HG02678 (cell line): Measurements from ENCODE around the gene SKA3.

Experiments used
- ATAC-seq: cut with Tn5 transposase; IDR thresholded peaks from one replicate; pipeline ENCODE4 v1.9.1; 2021; ENCODE audit warnings: mild to moderate bottlenecking, moderate library complexity; ENCODE audit not compliant: unreplicated experiment

The SKA3 gene

DNA sequence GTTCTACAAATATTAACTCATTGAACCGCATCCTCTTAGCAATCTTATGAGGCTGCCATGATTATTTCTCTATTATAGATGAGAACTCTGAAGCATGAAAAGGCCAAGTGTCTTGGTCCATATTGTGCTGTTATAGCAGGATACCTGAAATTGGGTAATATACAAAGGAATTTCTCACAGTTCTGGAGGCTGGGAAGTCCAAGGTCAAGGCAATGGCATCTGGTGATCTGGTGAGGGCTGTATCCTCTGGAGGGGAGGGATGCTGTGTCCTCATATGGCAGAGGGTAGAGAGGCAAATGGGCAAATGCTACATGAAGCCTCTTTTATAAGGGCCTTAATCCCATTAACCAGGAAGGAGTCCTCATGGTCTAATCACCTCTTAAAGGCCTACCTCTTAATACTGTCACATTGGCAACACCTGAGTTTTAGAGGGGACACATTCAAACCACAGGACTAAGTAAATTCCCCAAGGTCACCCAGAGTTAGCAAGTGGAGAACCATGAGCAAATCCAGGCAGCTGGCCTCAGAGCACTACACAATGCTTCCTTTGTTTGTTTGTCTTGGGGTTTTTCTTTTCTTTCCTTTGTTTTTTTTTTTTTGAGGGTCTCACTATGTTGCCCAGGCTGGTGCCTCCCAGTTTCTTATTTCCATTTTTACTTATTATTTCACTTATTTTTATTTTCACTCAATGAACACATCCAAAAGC is 59.1 kb downstream of the SKA3 start:
- ATAC-seq, result no peak

DNA sequence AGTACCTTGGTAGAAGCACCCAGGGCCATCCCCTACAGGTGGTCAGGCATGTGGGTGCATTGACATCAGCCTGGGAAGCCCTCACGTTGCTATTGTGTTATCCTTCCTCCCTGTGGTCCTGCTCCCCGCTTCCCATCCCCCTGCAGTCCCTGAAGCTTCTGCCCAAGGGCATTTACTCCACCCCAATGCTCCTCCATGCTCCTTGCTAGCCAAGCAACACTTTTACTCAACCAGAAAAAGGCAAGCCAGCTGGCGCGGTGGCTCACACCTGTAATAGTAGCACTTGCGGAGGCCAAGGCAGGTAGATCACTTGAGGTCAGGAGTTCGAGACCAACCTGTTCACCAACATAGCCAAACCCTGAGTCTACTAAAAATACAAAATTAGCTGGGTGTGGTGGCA is 60.2 kb downstream of the SKA3 start:
- ATAC-seq, result no peak

DNA sequence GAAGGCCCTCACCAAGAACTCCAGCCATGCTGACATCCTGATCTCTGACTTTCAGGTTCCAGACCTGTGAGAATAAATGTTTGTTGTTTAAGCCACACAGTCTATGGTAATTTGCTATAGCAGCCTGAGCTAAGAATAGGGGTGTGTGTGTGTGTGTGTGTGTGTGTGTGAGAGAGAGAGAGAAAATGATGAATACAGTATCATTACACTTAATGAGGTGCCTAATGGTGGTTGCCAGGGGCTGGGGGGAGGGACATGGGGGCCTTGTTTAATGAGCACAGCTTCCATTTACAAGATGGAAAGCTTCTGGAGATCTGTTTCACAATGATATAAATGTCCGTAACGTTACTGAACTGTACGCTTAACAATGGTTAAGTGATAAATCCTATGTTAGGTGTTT is 61.1 kb downstream of the SKA3 start:
- ATAC-seq, result no peak

DNA sequence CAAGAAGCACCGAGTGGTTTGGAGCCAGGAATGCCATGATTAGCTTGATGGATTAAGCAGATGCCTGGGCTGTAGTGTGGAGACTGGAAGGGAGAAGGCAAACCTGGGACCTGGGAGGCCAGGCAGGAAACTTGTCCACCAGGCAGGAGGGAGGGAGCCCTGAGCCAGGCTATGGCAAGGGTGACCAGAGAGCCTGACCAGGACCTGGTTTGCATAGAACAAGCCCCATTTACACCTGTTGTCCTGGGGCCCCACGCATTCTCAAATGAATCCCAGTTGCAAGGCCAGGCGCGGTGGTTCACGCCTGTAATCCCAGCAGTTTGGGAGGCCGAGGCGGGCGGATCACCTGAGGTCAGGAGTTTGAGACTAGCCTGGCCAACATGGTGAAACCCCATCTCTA is 64.8 kb downstream of the SKA3 start:
- ATAC-seq, result no peak

DNA sequence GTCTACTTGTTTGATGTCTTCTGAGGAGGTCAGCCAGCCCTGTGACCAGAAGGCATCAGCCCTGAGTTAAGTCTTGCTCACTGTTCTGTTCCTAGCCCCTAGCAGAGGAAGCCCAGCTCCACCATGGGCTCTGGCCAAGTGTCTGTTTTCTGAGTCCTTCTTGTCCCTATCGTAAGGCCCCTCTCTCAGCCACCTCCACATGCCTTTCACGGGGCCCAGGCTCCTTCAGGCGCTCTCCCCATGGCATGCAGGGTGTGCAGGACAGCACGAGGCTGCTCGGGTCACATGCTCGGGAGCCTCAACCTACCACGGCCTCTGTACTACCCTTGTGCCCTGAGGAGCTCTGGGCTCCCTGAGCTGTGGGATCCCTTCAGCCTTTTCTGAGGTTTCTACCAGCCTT is 67.2 kb downstream of the SKA3 start:
- no peak for ATAC-seq

DNA sequence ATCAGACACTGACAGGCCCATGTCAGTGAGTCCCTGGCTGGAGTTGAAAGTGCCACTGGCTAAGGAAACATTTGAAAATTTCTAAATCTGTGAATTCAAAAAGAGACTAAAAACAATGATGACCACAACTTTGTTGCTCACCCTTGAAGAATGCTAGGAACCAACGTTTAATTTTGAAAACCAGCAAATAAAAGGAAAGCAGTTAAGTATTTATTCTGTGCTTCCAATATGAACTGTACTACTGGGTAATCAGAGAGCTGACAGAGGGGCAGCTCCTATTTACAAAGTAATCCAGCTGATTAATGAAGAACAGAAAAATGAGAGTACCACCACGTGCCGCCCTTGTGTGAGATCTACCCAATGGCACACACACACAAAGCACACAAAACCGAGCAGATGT is 70.3 kb downstream of the SKA3 start:
- ATAC-seq, result no peak

DNA sequence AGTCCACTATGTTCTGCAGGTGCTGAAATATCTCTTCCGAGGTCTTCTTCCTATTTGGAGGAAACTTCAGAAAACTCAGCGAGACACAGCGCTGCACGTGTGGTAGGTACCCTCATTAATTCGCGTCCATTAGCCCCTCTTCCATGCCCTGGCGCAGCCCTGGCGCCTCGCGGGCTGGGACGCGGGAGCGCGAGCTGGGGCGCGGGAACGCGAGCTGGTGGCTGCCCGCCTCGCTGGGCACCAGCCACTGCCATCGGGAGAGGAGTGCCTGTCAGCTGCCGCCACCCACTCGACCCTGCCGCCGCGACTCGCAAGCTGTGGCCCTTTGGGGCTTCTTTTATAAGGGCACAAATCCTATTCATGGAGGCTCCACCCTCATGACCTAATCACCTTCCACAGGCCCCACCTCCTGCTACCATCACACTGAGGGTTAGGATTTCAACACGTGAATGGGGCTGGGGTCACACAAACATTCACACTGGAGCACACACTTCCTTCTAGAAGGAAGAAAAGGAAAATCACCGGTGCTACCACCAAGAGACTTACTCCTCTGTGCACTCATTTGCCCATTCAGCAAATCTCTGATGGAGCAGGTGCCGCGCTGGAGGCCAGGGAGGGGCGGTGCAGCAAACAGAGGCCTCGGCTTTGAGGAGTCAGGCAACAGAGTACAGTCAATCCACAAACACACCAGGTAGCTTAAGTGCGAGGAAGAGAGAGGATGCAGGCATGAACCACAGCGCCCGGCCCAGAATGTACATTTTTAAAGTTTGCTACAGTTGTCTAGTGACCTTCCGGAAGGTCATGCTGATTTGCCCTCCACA is 71.9 kb downstream of the SKA3 start:
- no peak for ATAC-seq
